GM21619 (cell line): ENCODE results near the gene PAX3.
A peak's percentile ranks its signal among the peaks of the same experiment; 100 is the strongest.

Source experiments
- ATAC-seq: cut with Tn5 transposase; IDR thresholded peaks from one replicate; pipeline ENCODE4 v1.9.1; 2021; ENCODE audit not compliant: unreplicated experiment

Gene PAX3

DNA sequence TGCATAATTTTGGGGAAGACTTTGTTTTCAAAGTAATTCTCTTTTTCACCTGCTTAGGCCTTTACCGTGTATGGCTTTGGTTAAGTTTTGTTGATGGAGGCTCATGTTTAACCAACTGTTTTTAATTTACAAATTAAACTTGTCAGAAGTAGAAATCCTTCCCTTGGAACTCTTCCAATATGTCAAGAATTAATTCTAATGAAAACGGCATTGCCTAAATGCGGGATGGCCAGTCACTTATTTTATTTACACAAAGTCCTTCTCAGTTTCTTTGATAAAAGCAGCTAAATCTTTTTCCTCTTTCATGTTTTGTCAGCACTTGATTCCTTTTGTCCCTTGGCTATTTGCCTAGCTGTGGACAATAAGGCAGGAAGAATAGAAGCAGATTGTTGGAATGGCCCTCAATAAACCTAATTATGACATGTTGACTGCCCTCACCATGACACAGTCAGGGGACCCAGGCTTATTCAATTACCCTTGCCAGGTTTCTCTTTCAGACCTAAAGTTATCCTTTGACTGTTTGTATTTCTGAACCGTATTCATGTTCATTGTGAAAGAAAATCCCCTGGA lies 26.3 kb downstream of the PAX3 start:
- no peak for ATAC-seq

DNA sequence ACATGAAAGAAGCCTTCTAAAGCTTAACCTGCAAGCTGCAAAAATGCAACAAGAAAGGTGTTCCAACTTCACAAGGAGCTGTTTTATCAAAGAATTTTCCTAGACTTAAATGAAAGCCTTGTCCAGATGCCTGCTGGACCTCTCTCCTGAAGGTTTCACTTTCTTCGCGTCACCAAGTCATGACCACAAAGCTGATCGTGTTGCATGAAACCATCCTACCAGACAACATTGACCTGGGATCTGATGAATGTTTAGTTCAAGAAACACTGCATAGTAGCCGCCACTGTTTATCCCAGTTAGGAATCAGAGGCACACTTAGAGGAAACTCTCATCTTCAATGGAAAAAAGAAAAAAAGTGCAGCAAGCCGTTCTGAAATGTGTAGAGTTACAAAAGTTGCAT lies 26.9 kb downstream of the PAX3 start:
- no peak for ATAC-seq

GRCh38 chr2:222270396-222270795 lies 28.4 kb downstream of the PAX3 start:
- no peak for ATAC-seq

- ATAC-seq, result no peak
Observed at GRCh38 chr2:222269132-222269531, 29.7 kb downstream of the PAX3 start.

GRCh38 chr2:222268311-222268990 lies 30.3 kb downstream of the PAX3 start:
- ATAC-seq, result no peak

DNA sequence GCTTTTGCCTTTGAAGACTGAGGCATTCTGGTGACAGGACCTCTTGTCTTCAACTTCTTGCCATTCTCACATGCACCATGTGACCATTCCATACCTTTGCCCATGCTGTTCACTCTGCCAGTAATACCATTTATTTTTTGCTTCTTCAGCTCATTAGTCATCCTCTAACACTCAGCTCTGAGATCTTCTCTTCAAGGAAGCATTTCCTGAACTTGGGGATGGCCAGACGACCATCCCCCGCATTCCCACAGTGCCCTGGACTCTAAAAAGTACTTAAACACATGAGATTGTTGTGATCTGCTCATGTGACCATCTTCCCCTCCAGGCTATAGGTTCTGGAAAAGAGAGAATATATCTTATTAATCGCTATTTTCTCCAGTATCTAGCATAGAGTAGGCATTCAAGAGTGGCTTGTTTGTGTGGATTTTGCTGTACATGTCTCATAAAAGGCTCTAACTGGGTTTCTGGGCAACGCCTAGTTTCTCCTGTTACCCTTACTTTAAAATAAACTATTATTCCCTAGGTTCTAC lies 33.9 kb downstream of the PAX3 start:
- no peak for ATAC-seq

DNA sequence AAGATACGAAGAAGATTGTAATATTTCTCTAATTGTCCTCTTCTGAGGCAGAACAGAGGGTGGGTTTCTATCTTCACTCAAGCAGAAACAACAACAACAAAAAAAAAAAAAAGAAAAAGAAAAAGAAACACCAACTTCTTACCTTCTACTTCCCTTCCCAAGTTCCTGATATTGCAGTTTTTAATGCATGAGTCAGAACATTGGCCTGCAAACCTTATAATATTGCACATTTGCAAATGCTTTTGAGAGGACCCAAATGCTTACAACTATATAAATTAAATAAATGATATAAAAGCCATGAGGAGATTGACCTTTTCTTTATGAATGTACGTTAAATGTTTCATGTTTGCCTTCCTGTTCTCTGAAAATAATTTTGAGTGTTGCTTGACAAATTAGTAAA lies 37.3 kb downstream of the PAX3 start:
- ATAC-seq, result no peak

GRCh38 chr2:222257645-222258044 lies 41.2 kb downstream of the PAX3 start:
- no peak for ATAC-seq

GRCh38 chr2:222256250-222256649 lies 42.5 kb downstream of the PAX3 start:
- ATAC-seq, result no peak

GRCh38 chr2:222255090-222255489 lies 43.7 kb downstream of the PAX3 start:
- no peak for ATAC-seq

DNA sequence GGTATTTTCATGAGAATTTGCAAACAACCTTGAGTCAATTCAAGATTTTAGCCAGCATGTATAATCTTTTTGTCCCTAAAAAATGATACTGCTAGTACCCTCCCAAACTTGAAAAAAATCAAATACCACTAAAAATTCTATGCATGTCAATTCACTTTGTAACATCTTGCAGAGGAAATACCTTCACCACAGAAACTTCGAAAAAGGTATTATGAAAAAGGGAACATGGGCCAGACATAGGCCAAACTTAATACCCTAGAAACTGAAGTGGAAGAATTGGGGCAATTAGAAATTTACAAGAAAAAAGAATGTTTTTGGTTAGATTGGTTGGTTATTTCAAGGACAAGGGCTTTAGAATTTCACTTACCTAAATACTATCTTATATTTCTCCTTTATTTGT lies 48.5 kb downstream of the PAX3 start:
- no peak for ATAC-seq

DNA sequence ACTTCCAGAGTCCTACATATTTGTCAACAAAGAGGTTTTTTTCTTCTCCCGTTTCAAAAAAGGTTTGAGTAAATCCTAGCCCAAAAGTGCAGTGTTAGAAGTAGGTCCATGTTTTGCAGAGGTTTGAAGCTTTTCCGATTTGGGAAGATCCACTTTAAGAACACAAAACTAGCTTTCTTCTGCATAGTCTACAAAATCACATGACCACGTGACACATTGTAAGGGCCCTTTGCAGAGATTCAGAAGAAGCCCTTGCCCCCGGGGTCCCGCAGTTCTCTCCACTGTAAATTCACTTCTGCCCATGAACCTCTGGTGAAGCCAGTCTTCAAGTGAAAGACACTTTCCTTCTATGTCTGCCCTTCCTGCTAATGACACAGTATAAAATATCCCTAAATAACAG lies 49.4 kb downstream of the PAX3 start:
- no peak for ATAC-seq

DNA sequence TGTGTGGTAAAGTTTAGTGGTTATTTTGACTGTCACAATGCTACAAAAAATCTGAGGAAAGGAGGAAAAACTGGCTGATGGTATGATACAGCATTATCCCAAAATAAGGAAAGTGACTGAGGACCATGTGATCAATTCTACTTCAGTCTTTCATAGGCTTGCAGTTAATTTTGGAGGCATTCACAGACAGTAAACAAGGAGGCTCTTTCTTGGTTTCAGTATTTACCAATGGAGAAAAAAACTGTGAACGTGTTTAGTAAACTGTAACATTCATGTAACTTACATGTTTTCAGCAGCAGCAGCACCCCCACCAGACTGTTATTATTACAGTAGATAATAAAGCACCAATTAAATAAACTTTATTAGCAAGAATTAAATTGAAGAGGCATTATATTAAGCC lies 50.0 kb downstream of the PAX3 start:
- no peak for ATAC-seq

DNA sequence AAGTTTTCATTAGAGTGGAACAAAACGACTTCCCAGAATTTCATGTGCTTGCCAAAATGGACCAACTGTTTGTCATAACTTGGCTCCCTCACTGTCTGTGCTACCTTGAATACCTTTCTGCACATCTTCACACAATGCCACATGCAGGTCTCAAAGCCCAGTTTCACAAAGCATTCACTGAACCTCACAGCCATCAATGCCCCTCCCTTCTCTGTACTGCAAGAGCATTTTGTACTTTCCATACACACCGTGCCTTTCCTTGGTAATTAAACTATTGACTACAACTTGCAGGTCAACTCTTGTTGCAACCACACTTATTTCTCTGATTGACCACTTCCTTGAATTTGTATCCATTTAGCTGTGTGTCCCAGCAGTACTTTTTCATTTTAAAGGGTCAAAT lies 50.5 kb downstream of the PAX3 start:
- ATAC-seq, result no peak

DNA sequence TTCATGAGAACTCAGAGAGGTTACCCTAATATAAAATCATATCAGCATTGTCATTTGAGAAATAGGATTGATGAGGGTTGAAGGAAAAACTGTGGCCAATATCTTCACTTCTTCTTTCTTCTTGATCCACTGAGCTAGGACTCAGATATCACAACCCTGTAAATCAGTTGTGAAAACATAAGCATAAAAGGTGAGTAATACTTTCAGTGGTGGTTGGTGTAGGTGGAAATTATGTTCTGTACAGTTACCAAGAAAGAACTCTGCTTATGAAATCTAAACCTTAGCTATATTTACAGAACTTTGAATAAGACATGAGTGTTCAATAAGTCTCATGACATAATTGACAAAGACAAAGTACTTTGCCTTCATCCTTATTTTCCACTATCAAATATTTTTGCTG lies 56.3 kb downstream of the PAX3 start:
- peak; percentile 87 for ATAC-seq

DNA sequence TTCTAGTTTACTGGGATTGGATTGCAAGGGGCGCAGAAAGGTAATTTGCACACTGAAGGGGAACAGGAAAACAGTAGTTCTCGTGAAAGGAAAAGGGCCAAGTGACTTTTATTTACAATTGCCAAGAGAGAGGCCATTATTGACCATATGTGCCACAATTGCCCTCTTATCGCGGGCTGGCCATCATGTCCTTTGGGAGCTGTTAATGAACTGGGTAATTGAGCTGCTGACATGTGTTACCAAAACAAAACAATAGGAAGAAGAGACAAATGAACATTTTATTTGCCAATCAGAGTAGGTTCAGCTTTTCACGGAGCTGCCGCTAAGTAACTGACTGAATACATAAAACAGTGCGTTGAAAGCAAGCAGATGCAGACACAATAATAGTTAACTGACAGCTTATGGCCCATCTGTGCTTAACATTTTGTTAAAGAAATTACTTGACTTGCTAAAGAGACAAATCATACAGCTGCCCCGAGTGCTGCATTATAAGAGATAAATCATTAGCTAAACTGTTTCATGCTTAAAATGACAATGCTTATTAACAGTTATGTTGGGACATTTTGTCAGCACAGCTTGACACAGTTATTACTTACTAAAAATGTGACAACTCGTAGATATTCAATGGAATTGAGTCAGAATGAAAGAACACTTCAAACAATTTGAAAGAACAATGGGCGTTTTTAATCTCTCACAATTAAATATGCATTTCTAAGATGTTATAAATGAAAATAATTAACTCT lies 57.5 kb downstream of the PAX3 start:
- ATAC-seq, result no peak

DNA sequence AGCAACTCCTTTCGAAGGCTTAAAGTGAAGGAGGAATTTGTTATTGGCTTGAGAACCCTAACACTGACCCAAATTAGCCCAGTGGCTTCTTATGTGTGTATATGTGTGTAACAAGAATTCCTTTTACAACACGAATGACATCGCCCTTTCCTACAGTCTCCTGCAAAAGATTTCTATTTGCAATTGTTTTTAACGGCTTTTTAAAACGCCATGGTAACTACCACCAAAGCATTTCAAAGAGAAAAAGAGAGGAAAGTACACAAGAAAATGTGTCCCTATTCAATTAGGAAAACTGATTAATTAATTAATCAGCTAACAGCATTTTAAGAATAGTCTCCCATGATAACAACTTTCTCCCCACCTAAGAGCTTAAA lies 58.1 kb downstream of the PAX3 start:
- no peak for ATAC-seq

GRCh38 chr2:222239945-222240675 lies 58.7 kb downstream of the PAX3 start:
- ATAC-seq, result no peak

DNA sequence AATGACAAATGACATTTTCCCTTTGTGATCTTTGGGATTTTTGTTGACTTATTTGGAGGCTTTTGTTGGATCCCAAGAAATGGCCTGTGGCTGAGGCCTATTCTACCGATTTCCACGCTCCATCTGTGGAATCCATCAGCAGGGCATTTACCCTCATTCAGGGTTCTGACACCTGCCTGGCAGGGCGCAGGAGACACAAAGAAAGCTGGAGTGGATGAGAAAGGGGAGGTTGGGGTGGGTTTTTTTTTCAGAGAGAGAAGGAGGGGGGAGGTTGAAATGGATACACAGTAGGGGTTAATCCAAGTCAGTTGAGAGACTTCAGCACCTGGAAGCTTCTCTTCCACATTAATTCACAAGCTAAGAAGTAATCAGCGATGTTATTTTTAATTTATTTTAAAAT lies 59.7 kb downstream of the PAX3 start:
- no peak for ATAC-seq

GRCh38 chr2:222238072-222238471 lies 60.7 kb downstream of the PAX3 start:
- ATAC-seq, result no peak

DNA sequence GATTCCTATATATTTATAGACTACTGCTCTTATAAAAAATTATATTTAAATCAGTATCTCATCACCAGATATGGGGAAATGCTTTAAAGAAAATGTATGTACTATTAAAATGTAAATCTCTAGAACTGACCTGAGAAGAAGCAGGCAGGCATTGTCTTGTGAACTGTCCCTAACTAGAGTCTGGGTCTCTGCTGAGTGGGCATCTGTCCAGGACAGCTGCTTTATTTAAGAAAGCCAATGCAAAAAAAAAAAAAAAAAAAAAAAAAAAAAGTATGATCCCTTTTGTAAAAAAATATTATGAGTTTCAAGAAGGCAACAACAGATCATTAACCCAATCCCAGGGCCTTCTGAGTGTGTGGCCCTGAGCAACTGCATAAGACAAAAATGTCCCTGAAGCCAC lies 66.0 kb downstream of the PAX3 start:
- no peak for ATAC-seq

- no peak for ATAC-seq
Observed at GRCh38 chr2:222232372-222232771, 66.4 kb downstream of the PAX3 start.
